Measurements from ENCODE around the gene ZSWIM7.

DNA sequence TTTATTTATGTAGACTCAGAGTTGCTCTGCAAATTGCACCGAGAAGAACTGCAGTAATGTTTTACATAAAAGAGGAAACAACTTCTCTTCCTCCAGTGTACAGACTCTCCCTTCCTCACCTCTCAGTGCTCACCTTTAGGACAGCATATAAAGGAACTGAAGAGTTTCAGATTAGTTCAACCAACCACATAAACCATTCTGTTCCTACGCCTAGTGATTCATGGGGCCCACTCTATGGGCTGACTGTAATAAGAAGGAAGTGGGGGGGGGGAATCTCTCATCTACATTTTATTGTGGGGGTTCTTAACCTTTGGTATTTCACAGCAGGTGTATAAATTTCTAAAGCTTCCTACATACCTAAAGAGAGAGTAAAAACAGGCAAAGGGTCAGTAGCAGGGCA is 18.3 kb downstream of the ZSWIM7 start:
- TF ChIP-seq, protein P1, sequence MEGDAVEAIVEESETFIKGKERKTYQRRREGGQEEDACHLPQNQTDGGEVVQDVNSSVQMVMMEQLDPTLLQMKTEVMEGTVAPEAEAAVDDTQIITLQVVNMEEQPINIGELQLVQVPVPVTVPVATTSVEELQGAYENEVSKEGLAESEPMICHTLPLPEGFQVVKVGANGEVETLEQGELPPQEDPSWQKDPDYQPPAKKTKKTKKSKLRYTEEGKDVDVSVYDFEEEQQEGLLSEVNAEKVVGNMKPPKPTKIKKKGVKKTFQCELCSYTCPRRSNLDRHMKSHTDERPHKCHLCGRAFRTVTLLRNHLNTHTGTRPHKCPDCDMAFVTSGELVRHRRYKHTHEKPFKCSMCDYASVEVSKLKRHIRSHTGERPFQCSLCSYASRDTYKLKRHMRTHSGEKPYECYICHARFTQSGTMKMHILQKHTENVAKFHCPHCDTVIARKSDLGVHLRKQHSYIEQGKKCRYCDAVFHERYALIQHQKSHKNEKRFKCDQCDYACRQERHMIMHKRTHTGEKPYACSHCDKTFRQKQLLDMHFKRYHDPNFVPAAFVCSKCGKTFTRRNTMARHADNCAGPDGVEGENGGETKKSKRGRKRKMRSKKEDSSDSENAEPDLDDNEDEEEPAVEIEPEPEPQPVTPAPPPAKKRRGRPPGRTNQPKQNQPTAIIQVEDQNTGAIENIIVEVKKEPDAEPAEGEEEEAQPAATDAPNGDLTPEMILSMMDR (IDR thresholded peaks at IDR 0.05): no peak
- TF ChIP-seq EZH2 (IDR thresholded peaks at IDR 0.05): no peak
